Spinal cord (tissue), 10 donors: ENCODE results near the gene AKAP13. TPM values are rescaled to one million over a fixed set of nuclear protein-coding genes. Genes with fewer than 3 reads are reported as not detected.
A peak's percentile ranks its signal among the peaks of the same experiment; 100 is the strongest.

Experiments
- DNase-seq, 6 donors: peaks; one replicate each; pipeline versions ENCODE4 v3.0.0 to v3.0.0-alpha.2; 2013 to 2015; ENCODE audit warnings: low spot score in 6 of 6, low read depth in 4 of 6
- H3K27ac ChIP-seq: one replicate; pipeline ENCODE4 v1.5.1; 2013; ENCODE audit warnings: low read depth, low read length, control low read depth
- H3K27me3 ChIP-seq: one replicate; pipeline ENCODE4 v1.6.1; 2013; ENCODE audit warnings: low read length; ENCODE audit not compliant: control insufficient read depth, insufficient read depth
- H3K36me3 ChIP-seq: one replicate; pipeline ENCODE4 v1.6.1; 2013; ENCODE audit warnings: low read length; ENCODE audit not compliant: control insufficient read depth, insufficient read depth
- H3K4me1 ChIP-seq: one replicate; pipeline ENCODE4 v1.6.1; 2013; ENCODE audit warnings: low read length; ENCODE audit not compliant: control insufficient read depth, insufficient read depth
- H3K4me3 ChIP-seq: one replicate; pipeline ENCODE4 v1.5.1; 2013; ENCODE audit warnings: low read depth, low read length, control low read depth
- H3K9me3 ChIP-seq: one replicate; pipeline ENCODE4 v1.6.1; 2013; ENCODE audit warnings: low read length; ENCODE audit not compliant: control insufficient read depth, insufficient read depth
- WGBS: methylation state at CpG from one replicate; pipeline ENCODE4 v1.1.5; 2013; ENCODE audit warnings: missing lambda C conversion rate; ENCODE audit not compliant: insufficient coverage; 5-methylcytosine and 5-hydroxymethylcytosine counted together
- polyA plus RNA-seq, 2 donors: library from polyadenylated mRNA; unstranded; fragments of 120-200 nt; gene quantifications; one replicate each; pipeline ENCODE4 v1.2.1, GENCODE V29; 2013; ENCODE audit not compliant: insufficient read length in 2 of 2
- total RNA-seq, 2 donors: library from RNA; depleted of rRNA in 1 of 2; stranded (reverse); fragments of 120-200 nt in 1 of 2; fragments of >200 nt in 1 of 2; gene quantifications; one replicate each; pipeline versions ENCODE4 v1.2.3 to v1.2.4, GENCODE V29; 2013 to 2014
- donor health status: healthy.

AKAP13 gene
- total and polyA plus RNA-seq, 4 donors: 52.5 to 114 (median 89.2) TPM

DNA sequence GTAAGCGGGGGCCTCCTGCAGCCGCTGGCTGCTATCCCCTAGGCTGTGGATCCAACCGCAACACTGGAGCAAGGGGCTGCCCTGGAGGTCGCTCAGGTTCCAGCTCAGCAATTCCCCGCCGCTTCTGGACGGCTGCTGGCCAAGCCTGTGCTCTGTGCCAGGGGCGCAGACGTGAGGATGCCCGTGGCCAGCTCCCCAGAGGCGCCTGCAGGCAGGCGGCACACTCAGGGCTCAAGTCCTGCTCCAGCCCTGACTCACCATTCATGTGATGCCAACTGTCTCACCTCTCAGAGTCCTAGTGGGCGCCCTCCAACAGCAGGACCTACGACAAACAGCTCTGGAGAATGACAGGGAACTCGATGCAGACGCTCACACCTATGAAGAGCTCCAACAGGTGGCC is 382.8 kb downstream of the AKAP13 start:
- WGBS: 41% methylated on average over 16 of the region's 16 CpGs
- Histone ChIP-seq H3K4me3 (no peak overlapping the region), H3K4me1 (peaks cover 100% of the 10 kb centered on the region), H3K27ac (peak overlapping the region; percentile 71), H3K27me3 (no peaks in the 10 kb centered on the region), H3K9me3 (no peaks in the 10 kb centered on the region), H3K36me3 (peaks cover 72% of the 10 kb centered on the region)
- DNase-seq: peak in 2 of 6 donors; percentile 50 to 83

DNA sequence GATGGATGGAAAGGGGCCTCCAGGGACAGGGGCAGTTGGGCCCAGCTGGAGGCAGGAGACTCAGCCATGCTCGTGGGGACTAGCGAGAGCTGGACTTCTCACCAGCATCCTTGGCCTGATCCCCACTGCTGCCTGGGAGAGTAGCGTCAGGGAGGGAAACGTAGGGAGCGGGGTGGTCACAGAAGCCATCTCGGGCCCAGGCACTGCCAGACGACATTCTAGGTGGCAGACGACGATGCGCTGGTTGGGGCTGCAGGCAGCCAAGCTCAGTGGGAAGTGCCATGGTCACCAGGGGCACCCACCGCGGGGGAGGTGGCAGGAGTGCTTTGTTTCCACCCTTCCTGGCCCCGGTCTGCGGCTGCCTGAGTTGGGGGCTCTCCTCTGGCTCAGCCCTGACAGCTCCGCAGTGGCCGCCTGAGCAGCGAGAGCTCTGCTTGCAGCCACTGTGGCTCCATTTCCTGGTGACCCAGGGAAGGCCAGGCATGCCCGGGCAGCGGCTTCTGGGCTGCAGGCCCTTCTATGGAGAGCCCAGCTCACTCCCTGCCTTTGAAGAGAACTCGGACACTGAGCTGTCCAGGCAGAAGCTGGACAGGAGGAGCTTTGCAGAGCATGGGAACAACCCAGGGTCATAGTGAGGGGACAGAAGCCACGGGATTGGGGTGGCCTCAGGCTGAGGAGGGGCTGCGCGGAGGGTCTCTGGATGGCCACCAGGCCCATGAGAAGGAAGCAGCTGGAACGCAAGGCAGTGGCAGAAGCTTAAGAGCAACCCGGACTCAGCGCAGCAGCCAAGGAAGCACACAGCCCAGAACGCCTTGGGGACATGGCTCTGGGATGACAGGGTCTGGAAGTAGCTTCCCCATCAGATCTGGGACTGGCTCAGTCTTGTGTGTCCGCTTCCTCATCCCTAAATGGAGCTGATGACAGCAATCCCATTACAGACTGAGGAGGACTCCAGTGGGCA is 383.6 kb downstream of the AKAP13 start:
- H3K4me1 ChIP-seq: peaks cover 100% of the 10 kb centered on the region
- no peaks in the 10 kb centered on the region for H3K9me3 ChIP-seq
- WGBS: 51% methylated on average over 28 of the region's 28 CpGs
- peaks cover 72% of the 10 kb centered on the region for H3K36me3 ChIP-seq
- H3K27ac ChIP-seq: peak overlapping the region; percentile 71
- H3K4me3 ChIP-seq: no peak overlapping the region
- no peaks in the 10 kb centered on the region for H3K27me3 ChIP-seq
- peak in 2 of 6 donors; percentile 22 to 61 for DNase-seq

DNA sequence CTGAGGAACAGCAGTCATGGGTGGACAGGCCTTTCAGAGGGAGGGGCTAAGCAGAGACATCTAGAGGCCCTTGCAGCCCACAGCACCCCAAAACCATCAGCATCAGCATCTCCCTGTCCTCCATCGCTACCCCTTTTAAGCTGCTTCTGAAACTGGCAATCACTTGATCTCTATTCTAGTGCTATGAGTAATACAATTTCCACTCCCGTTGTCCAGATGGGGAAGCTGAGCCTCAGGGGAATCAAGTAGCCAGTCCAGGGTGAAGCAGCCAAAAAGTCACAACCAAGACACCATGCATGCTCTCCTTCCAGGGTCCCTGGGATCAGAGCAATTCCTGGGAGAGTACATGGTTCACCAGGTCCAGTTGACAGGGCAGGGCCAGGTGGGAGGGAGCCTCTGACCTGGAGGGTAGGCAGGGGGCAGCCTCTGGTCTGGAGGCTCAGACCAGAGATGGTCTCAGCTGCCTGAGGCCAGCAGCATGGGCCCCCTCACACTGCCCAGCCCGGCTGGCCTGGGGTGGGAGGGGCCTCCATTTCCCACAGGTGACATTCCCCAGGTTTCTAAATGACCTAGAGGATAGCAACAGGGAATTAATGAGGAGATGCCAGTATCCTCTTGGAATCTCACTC is 384.4 kb downstream of the AKAP13 start:
- peak overlapping the region; percentile 71 for H3K27ac ChIP-seq
- DNase-seq: no peak
- H3K4me3 ChIP-seq: no peak overlapping the region
- H3K27me3 ChIP-seq: no peaks in the 10 kb centered on the region
- H3K9me3 ChIP-seq: no peaks in the 10 kb centered on the region
- H3K4me1 ChIP-seq: peaks cover 100% of the 10 kb centered on the region
- peaks cover 72% of the 10 kb centered on the region for H3K36me3 ChIP-seq
- no CpG with 5 or more reads among the region's 3 CpGs for WGBS

- 24% methylated on average over 24 of the region's 24 CpGs for WGBS
- peaks cover 64% of the 10 kb centered on the region for H3K36me3 ChIP-seq
- H3K27ac ChIP-seq: peak overlapping the region; percentile 72
- H3K4me3 ChIP-seq: peak overlapping the region; percentile 5
- peaks cover 99% of the 10 kb centered on the region for H3K4me1 ChIP-seq
- peak in 2 of 6 donors; percentile 65 to 77 for DNase-seq
- no peaks in the 10 kb centered on the region for H3K9me3 ChIP-seq
- no peaks in the 10 kb centered on the region for H3K27me3 ChIP-seq
Measured at GRCh38 chr15:85766001-85766831, 385.8 kb downstream of the AKAP13 start.

DNA sequence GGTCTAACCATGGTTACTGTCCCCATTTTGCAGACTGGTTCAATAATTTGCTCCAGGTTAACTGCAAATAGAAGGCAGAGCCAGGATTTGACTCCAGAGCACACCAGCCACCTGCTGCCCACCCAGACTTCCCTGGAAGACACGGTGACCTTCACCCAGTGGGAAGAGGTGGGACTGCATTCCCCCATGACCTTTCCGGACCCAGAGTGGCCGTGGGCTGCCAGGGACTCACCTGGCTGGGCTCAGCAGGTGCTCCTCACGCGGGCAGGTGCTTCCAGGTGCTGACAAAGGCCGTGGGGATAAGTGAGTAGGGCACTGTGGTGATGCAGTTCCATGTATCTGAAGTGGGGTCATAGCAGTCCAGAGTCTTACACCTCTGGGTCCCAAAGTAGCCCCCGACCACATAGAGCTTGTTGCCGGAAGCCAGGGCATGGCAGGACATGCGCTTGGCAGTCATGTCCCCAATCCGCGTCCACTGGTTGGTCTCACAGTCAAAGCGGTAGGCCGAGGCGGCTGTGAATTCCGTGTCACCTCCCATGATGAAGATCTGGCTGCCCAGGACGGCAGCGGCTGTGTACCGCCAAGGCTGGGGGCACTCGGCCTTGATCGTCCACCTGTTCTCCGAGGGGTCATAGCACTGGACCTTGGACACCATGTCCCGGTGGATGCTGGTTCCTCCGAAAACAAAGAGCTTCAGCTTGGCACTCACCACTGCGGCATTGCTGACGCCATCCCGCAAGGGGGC is 387.6 kb downstream of the AKAP13 start:
- Histone ChIP-seq H3K9me3 (no peaks in the 10 kb centered on the region), H3K4me1 (peaks cover 99% of the 10 kb centered on the region), H3K36me3 (peaks cover 50% of the 10 kb centered on the region), H3K27me3 (no peaks in the 10 kb centered on the region), H3K4me3 (no peak overlapping the region), H3K27ac (no peak overlapping the region)
- no peak for DNase-seq
- 96% methylated on average over 26 of the region's 26 CpGs for WGBS

- Histone ChIP-seq H3K4me3 (no peak overlapping the region), H3K36me3 (peaks cover 50% of the 10 kb centered on the region), H3K27me3 (no peaks in the 10 kb centered on the region), H3K4me1 (peaks cover 99% of the 10 kb centered on the region), H3K9me3 (no peaks in the 10 kb centered on the region), H3K27ac (no peak overlapping the region)
- 98% methylated on average over 32 of the region's 32 CpGs for WGBS
- no peak for DNase-seq
Measured at GRCh38 chr15:85768595-85769168, 388.3 kb downstream of the AKAP13 start.

- DNase-seq: no peak
- Histone ChIP-seq H3K4me1 (peaks cover 99% of the 10 kb centered on the region), H3K27me3 (no peaks in the 10 kb centered on the region), H3K36me3 (peaks cover 44% of the 10 kb centered on the region), H3K9me3 (no peaks in the 10 kb centered on the region), H3K27ac (no peak overlapping the region), H3K4me3 (no peak overlapping the region)
- WGBS: 97% methylated on average over 41 of the region's 42 CpGs
Measured at GRCh38 chr15:85769182-85769900, 388.9 kb downstream of the AKAP13 start.
